GM18511 (cell line): ENCODE data around the gene MPST.

ENCODE experiments used
- ATAC-seq: cut with Tn5 transposase; IDR thresholded peaks from one replicate; pipeline ENCODE4 v1.9.1; 2021; ENCODE audit warnings: mild to moderate bottlenecking, moderate library complexity; ENCODE audit not compliant: unreplicated experiment

The MPST gene

GRCh38 chr22:37043828-37044538 lies 24.4 kb downstream of the MPST start:
- peak; percentile 54 for ATAC-seq

- no peak for ATAC-seq
These were observed 25.4 kb downstream of the MPST start for GRCh38 chr22:37044634-37045625.

DNA sequence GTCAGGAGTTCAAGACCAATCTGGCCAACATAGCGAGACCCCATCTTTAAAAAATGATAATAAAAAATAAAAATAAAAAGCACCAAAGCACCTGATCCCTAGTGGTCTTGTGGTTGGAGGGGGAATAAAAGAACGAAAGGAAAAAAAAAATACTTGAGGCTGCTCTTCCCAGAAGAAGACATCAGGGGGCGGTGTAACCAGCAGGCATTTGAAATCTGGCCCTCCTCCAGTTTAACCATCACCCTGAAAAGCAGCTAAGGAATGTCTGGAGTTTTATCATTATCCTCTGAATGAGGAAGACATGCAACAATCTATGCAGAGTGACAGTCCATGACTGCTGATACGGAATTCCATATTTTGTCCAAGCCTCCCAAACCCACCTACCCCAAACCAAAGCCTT lies 26.4 kb downstream of the MPST start:
- ATAC-seq: no peak

- no peak for ATAC-seq
These were observed 27.0 kb downstream of the MPST start for GRCh38 chr22:37046589-37046988.

GRCh38 chr22:37047006-37047405 lies 27.5 kb downstream of the MPST start:
- ATAC-seq: no peak

- ATAC-seq: no peak
These were observed 28.6 kb downstream of the MPST start for GRCh38 chr22:37048133-37048532.

- ATAC-seq: no peak
These were observed 29.7 kb downstream of the MPST start for GRCh38 chr22:37049224-37049623.

DNA sequence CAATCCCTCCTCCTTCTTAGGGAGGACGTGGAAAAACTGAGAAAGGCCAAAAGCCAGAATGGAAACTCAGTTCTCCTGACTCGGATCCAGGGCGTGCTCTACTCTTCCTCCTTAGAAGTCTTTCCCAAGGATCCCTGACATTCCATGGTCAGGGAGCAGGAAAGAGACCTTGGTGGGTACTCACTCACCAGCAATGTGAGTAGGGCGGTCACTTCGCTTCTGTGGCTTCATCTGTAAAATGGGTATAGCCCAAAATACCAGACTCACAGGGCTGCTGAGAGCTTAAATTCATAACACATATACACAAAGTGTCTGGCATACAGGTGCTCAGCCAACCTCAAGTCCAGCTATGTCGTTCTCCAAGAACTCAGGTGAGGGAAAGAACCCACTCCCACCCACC lies 31.4 kb downstream of the MPST start:
- no peak for ATAC-seq

GRCh38 chr22:37051391-37052385 lies 32.1 kb downstream of the MPST start, which contains the start of gene KCTD17:
KCTD17 (plus strand) TSS chr22:37051742; CDS start chr22:37051761, 19 bp downstream.
- ATAC-seq: peak; percentile 66

DNA sequence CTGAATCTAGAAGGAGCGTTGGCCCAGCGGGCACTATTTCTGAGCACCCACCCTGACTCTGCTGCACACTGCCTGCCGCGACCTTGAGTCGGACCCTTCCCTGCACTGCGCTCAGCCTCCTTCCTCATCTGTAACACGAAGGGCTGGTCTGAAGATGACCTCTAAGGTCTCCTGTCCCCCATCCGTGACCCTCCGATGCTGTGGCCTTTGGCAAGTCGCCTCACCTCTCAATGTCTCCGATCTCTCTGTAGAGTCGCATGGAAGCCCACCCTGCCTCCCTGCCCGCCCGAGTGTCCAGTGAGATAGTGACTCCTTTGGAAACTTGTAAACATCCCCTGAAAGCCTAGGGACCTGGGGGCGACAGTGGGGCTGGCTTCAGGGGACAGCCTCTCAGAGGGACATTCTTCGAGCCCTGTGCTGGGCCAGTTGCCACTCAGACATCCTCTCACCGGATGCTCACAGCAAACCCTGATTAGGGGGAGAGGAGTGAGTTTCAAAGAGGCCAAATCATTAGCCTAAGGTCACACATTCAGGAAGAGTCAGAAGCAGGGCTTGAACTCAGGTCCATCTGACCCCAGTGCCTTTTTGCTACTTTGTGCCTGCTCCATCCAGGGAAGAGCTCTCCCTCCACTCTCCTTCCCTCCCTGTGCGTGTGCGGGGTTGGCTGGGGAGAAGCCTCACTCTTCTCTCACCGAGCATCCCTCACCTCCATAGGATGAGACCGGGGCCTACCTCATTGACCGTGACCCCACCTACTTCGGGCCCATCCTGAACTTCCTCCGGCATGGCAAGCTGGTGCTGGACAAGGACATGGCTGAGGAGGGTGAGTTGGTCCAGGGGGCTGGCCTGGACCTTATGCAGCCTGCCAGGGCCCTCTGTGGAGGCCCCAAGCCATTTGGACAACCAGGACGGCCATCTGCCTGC lies 33.1 kb downstream of the MPST start:
- ATAC-seq: no peak

DNA sequence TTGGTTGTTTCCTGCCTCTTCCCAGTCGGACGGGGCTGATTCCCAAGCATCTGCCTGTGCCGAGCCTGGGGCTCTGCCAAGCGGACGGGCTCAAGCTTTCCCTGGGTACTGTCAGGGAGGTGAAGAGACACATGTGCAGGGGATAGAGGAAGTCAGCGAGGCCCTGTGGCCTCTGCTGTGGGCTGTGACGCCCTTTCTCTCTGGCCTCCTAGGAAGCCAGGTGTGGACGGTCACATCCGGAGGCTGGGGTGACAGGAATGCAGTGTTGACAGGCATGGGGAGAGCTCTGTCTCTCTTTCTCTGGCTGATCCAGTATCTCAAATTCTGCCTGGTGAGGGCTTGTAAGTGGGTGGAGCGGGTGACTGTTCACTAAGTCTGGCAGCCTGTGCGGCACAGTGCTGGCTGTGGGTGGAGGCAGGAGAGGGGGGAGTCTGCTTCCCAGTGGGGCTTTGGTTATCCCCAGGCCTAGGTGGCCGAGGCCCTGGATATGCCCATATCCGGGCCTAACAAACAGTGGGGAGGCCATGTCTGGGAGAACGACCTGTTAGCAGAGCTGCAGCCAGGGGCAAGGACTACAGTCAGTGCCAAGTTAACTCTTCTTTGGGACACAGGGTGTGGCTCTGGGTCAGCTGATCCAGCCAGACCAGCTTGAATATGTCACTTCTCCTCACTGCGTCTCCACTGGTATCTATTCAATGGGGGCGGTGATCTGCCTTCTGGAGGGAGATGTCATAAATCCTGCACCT lies 33.9 kb downstream of the MPST start:
- no peak for ATAC-seq

GRCh38 chr22:37054056-37054395 lies 34.5 kb downstream of the MPST start:
- ATAC-seq: no peak

DNA sequence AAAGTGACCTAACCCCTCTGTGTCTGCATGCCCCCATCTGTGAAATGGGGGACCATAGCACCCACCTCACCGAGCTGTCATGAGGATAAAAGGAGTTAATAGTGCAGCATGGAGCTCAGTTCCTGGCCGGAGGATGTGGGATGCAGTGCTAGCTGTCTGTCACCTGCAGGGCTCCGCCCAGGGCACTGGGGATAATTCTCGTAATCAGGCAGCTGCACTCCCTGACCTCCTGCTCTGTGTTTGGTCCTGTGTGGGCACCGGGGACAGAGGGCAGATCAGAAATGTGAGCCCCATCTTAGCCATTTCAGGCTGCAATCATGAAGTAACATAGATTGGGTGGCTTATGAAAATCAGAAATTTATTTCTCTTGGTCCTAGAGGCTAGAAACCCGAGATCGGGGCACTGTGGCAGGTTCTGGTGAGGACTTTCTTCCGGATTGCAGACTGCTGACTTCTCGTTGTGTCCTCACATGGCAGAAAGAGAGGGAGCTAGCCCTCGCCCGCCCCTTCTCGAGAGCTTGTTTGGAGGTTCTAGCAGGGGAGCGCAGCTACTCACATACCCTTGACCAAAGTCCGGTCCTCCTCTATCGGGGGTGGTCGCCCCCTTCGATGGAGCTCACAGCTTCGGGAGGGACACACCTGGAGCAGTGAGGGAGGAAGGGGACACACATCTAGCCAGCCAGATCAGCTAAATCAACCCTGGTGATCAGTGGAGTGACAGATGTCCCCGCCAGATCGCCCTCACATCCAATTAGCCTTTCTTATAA lies 35.2 kb downstream of the MPST start:
- ATAC-seq: no peak

GRCh38 chr22:37056246-37056645 lies 36.7 kb downstream of the MPST start:
- ATAC-seq: no peak

DNA sequence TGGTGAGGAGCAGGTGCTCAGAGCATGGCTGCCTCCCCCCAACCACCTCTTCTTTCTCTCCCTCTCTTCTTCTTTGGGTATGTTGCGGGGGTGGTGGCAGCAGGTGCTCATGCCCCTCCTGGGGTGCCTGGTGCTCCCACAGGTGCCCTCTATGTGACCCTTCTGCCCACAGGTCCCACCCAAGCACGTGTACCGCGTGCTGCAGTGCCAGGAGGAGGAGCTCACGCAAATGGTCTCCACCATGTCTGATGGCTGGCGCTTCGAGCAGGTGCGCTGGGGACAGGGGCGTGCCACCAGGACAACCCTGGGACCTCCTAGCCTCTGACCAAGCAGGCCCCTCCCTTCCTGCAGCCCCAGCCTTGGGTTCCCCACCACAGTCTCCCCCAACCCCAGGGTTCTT lies 37.7 kb downstream of the MPST start:
- no peak for ATAC-seq

- ATAC-seq: no peak
These were observed 38.4 kb downstream of the MPST start for GRCh38 chr22:37057796-37058510.

GRCh38 chr22:37058917-37059701 lies 39.6 kb downstream of the MPST start:
- no peak for ATAC-seq
